K562 (cell line): Measurements from ENCODE around the gene NXN. TPM values are rescaled to one million over a fixed set of nuclear protein-coding genes. Genes with fewer than 3 reads are reported as not detected.

Experiments
- ARHGAP35 ChIP-seq: fragments of 450-650 bp; IDR thresholded peaks from 2 replicates; pipeline ENCODE4 v1.6.1; 2018; ENCODE audit not compliant: partially characterized antibody
- ATF1 ChIP-seq, 2 experiments: fragments of 450-650 bp in 1 of 2; IDR thresholded peaks; 2 replicates each; pipeline ENCODE4 v1.6.1; 2016; ENCODE audit warnings: missing compliant biosample characterization in 1 of 2, missing genetic modification characterization in 1 of 2
- CBFA2T2 ChIP-seq: fragments of 450-650 bp; conservative IDR thresholded peaks from 2 replicates; pipeline ENCODE4 v1.6.1; 2017; ENCODE audit warnings: mild to moderate bottlenecking
- FOXJ2 ChIP-seq: fragments of 200-800 bp; sonication (Bioruptor generic); IDR thresholded peaks from 2 replicates; pipeline ENCODE4 v1.6.1; 2016; ENCODE audit warnings: missing genetic modification characterization, missing compliant biosample characterization
- GTF2F1 ChIP-seq: IDR thresholded peaks from 2 replicates; pipeline ENCODE4 v1.6.1; 2011; ENCODE audit warnings: low read depth, low read length, improper control_type of control experiment
- PHF20 ChIP-seq: fragments of 450-650 bp; IDR thresholded peaks from 2 replicates; pipeline ENCODE4 v1.6.1; 2018; ENCODE audit not compliant: partially characterized antibody
- polyA plus RNA-seq, 8 experiments: library from polyadenylated mRNA; depleted of rRNA in 4 of 8; stranded (reverse) in 5 of 8; unstranded in 3 of 8; fragments of >200 nt; fragmentation: Nextera tagmentation in 2 of 8; fragmentation: Illumina TruSeq in 1 of 8; extraction: Ambion mirVana in 2 of 8; extraction: Trizol in 1 of 8; gene quantifications; 2 replicates each; pipeline versions ENCODE4 v1.2.1 to v1.2.3, GENCODE V29; 2011 to 2014; ENCODE audit warnings: inconsistent platforms in 1 of 8, missing spikeins in 1 of 8
- total RNA-seq, 7 experiments: library from RNA; depleted of rRNA in 6 of 7; stranded (reverse); fragments of >200 nt in 6 of 7; fragmentation: Illumina TruSeq in 2 of 7; extraction: Trizol in 2 of 7; gene quantifications; 2 replicates each; pipeline versions ENCODE4 v1.2.1 to v1.2.3, GENCODE V29; 2011 to 2021; ENCODE audit warnings: low replicate concordance in 1 of 7
- TF ChIP-seq, protein P1 (sequence below): fragments of 450-650 bp; formaldehyde crosslinking; IDR thresholded peaks from 2 replicates; pipeline ENCODE4 v1.4.0; 2020; ENCODE audit warnings: mild to moderate bottlenecking, moderate library complexity
- TF ChIP-seq, protein P2 (sequence below): fragments of 450-650 bp; IDR thresholded peaks from 2 replicates; pipeline ENCODE4 v1.6.1; 2016; ENCODE audit warnings: low read depth, mild to moderate bottlenecking, moderate library complexity
- TF ChIP-seq, protein P3 (sequence below), 2 experiments: fragments of 450-650 bp; formaldehyde crosslinking in 1 of 2; IDR thresholded peaks; 2 replicates each; pipeline versions ENCODE4 v1.4.0 to v1.6.1; 2014 to 2020; ENCODE audit warnings: mild to moderate bottlenecking in 2 of 2, borderline replicate concordance in 1 of 2, low read depth in 1 of 2

Gene NXN
- total and polyA plus RNA-seq, 9 of the 15 experiments (the other 6 are each of a cell fraction or from before 2014, with no cell fraction given) = 0.08 to 0.39 (median 0.29) TPM; not detected in 5

DNA sequence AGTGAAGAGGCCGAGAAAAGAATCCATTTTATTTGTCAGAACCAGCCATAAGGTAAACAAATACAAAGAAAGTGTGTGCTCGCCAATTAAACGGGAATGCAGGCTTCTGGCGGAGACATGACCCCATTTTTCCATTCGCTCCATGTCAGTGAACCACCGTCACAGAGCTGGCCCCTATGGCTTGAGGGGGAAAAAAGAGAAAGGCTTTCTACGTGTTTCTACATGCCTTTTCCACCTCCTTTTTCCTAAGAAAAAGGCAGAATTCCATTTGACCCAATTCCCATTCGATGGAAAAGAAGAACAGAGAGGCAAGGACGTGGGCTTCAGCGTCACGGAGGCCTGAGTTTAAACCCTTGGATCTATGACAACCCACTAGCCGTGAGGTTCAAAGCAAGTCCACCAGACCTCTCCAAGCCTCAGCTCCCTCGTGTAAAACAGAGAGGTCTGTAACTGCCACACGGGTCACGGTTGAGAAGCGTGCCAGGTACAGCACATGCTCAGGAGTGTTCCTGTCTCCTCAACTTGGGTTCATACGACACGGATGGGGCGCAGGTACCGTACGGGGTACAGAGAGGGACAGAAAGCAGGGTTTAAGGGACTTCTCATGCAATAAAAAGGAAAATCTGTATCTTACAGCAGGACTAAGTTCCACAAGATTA lies 91.9 kb downstream of the NXN start (continued):
- TF ChIP-seq, protein P1, sequence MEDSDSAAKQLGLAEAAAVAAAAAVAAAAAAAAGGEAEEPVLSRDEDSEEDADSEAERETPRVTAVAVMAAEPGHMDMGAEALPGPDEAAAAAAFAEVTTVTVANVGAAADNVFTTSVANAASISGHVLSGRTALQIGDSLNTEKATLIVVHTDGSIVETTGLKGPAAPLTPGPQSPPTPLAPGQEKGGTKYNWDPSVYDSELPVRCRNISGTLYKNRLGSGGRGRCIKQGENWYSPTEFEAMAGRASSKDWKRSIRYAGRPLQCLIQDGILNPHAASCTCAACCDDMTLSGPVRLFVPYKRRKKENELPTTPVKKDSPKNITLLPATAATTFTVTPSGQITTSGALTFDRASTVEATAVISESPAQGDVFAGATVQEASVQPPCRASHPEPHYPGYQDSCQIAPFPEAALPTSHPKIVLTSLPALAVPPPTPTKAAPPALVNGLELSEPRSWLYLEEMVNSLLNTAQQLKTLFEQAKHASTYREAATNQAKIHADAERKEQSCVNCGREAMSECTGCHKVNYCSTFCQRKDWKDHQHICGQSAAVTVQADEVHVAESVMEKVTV (CRISPR knock-in tag) = no peak
- TF ChIP-seq GTF2F1 (no peak), ATF1 (CRISPR knock-in tag; IDR thresholded peaks at IDR 0.05) (no peak), ATF1 (tag; IDR thresholded peaks at IDR 0.05) (no peak), CBFA2T2 (no peak), PHF20 (no peak), FOXJ2 (tag) (no peak), ARHGAP35 (no peak)
- TF ChIP-seq, protein P2, sequence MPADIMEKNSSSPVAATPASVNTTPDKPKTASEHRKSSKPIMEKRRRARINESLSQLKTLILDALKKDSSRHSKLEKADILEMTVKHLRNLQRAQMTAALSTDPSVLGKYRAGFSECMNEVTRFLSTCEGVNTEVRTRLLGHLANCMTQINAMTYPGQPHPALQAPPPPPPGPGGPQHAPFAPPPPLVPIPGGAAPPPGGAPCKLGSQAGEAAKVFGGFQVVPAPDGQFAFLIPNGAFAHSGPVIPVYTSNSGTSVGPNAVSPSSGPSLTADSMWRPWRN = no peak
- TF ChIP-seq, protein P3, sequence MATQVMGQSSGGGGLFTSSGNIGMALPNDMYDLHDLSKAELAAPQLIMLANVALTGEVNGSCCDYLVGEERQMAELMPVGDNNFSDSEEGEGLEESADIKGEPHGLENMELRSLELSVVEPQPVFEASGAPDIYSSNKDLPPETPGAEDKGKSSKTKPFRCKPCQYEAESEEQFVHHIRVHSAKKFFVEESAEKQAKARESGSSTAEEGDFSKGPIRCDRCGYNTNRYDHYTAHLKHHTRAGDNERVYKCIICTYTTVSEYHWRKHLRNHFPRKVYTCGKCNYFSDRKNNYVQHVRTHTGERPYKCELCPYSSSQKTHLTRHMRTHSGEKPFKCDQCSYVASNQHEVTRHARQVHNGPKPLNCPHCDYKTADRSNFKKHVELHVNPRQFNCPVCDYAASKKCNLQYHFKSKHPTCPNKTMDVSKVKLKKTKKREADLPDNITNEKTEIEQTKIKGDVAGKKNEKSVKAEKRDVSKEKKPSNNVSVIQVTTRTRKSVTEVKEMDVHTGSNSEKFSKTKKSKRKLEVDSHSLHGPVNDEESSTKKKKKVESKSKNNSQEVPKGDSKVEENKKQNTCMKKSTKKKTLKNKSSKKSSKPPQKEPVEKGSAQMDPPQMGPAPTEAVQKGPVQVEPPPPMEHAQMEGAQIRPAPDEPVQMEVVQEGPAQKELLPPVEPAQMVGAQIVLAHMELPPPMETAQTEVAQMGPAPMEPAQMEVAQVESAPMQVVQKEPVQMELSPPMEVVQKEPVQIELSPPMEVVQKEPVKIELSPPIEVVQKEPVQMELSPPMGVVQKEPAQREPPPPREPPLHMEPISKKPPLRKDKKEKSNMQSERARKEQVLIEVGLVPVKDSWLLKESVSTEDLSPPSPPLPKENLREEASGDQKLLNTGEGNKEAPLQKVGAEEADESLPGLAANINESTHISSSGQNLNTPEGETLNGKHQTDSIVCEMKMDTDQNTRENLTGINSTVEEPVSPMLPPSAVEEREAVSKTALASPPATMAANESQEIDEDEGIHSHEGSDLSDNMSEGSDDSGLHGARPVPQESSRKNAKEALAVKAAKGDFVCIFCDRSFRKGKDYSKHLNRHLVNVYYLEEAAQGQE (IDR thresholded peaks at IDR 0.05; ENCODE audit: borderline replicate concordance) = no peak
- TF ChIP-seq, protein P3 (CRISPR knock-in tag; IDR thresholded peaks at IDR 0.05; ENCODE audit: low read depth) = no peak
